GM18498 (cell line): Measurements from ENCODE around the gene TLR6.
"Not testable (repeated sequence)": the region's sequence is repeated elsewhere in the genome, so short reads cannot be mapped to it uniquely, and the experiment has no call there.

ENCODE experiments used
- ATAC-seq: cut with Tn5 transposase; IDR thresholded peaks from one replicate; pipeline ENCODE4 v1.9.1; 2021; ENCODE audit warnings: mild to moderate bottlenecking, moderate library complexity; ENCODE audit not compliant: unreplicated experiment

Gene TLR6

GRCh38 chr4:38791010-38791409 is 65.6 kb downstream of the TLR6 start:
- ATAC-seq, result no peak

GRCh38 chr4:38788317-38788716 is 68.3 kb downstream of the TLR6 start:
- no peak for ATAC-seq

- ATAC-seq, result no peak
These were observed 68.9 kb downstream of the TLR6 start for GRCh38 chr4:38787693-38788092.

- no peak for ATAC-seq
These were observed 70.7 kb downstream of the TLR6 start for GRCh38 chr4:38785901-38786402.

GRCh38 chr4:38785041-38785790 is 71.4 kb downstream of the TLR6 start:
- no peak for ATAC-seq

GRCh38 chr4:38784141-38784540 is 72.5 kb downstream of the TLR6 start:
- ATAC-seq, result no peak

- ATAC-seq, result no peak
These were observed 73.5 kb downstream of the TLR6 start for GRCh38 chr4:38783109-38783460.

- peak; percentile 65 for ATAC-seq
These were observed 74.0 kb downstream of the TLR6 start, which contains the start of gene TLR10 for GRCh38 chr4:38782452-38783108. Gene TLR10 (minus strand): TSS chr4:38782990. CDS start chr4:38775590, 7,400 bp downstream.

- peak; percentile 35 for ATAC-seq
These were observed 74.8 kb downstream of the TLR6 start for GRCh38 chr4:38781854-38782261.

- ATAC-seq, result no peak
These were observed 75.7 kb downstream of the TLR6 start for GRCh38 chr4:38780833-38781484.

GRCh38 chr4:38779790-38780189 is 76.8 kb downstream of the TLR6 start:
- ATAC-seq, result no peak

GRCh38 chr4:38777925-38778324 is 78.7 kb downstream of the TLR6 start:
- not testable (repeated sequence) for ATAC-seq

GRCh38 chr4:38775326-38775725 is 81.3 kb downstream of the TLR6 start:
- no peak for ATAC-seq

GRCh38 chr4:38774181-38774955 is 82.2 kb downstream of the TLR6 start:
- no peak for ATAC-seq
